PC-9 (cell line): ENCODE data around the gene BSND. TPM values are rescaled to one million over a fixed set of nuclear protein-coding genes. Genes with fewer than 3 reads are reported as not detected.
A peak's percentile ranks its signal among the peaks of the same experiment; 100 is the strongest.
"Not testable (repeated sequence)": the region's sequence is repeated elsewhere in the genome, so short reads cannot be mapped to it uniquely, and the experiment has no call there.

Experiments used
- BruUV-seq: library from RNA; stranded (reverse); fragments of 400-500 nt; replicated peaks from 2 replicates; lab custom pipeline; 2021; lab: Mats Ljungman, UMichigan
- CTCF ChIA-PET: fragments of 300-600 bp; sonication (Branson Sonifier 250); formaldehyde crosslinking; loops from one replicate; lab custom pipeline; 2022; ENCODE audit warnings: antibody characterized with exemption; lab: Charles Lee
- POLR2A ChIA-PET: fragments of 300-600 bp; sonication (Branson Sonifier 250); formaldehyde crosslinking; loops from one replicate; lab custom pipeline; 2022; ENCODE audit warnings: antibody characterized with exemption; ENCODE audit not compliant: unreplicated experiment; lab: Charles Lee
- DNase-seq, 2 experiments: peaks; one replicate each; pipeline versions ENCODE4 v3.0.0 to v3.0.0-alpha.2; 2015 to 2022; ENCODE audit warnings: mixed read lengths in 1 of 2
- H2AFZ ChIP-seq: fragments of 200-600 bp; sonication (generic); 2 replicates; pipeline ENCODE4 v1.8.1; 2017; ENCODE audit warnings: antibody characterized with exemption
- H3F3A ChIP-seq: fragments of 200-600 bp; sonication (generic); 2 replicates; pipeline ENCODE4 v1.8.1; 2017; ENCODE audit warnings: antibody characterized with exemption, mild to moderate bottlenecking, low read depth; ENCODE audit not compliant: insufficient read depth
- H3K27ac ChIP-seq: fragments of 200-600 bp; sonication (generic); 2 replicates; pipeline ENCODE4 v1.6.1; 2016; ENCODE audit warnings: mixed run types
- H3K27me3 ChIP-seq: fragments of 200-600 bp; sonication (generic); 2 replicates; pipeline ENCODE4 v1.6.1; 2016; ENCODE audit warnings: low read depth, mixed run types; ENCODE audit not compliant: insufficient read depth
- H3K36me3 ChIP-seq: fragments of 200-600 bp; sonication (generic); 2 replicates; pipeline ENCODE4 v1.6.1; 2016; ENCODE audit warnings: low read depth, mixed run types
- H3K4me1 ChIP-seq: fragments of 200-600 bp; sonication (generic); replicated peaks from 2 replicates; pipeline ENCODE4 v1.6.1; 2016; ENCODE audit warnings: mixed run types; ENCODE audit not compliant: insufficient read depth
- H3K4me2 ChIP-seq: fragments of 200-600 bp; sonication (generic); 2 replicates; pipeline ENCODE4 v1.6.1; 2017; ENCODE audit warnings: mixed run types
- H3K4me3 ChIP-seq: fragments of 200-600 bp; sonication (generic); 2 replicates; pipeline ENCODE4 v1.6.1; 2016; ENCODE audit warnings: mixed run types
- H3K79me2 ChIP-seq: fragments of 200-600 bp; sonication (generic); 2 replicates; pipeline ENCODE4 v1.6.1; 2017; ENCODE audit warnings: low read depth, mixed run types
- H3K9me2 ChIP-seq: fragments of 200-600 bp; sonication (generic); 2 replicates; pipeline ENCODE4 v1.8.1; 2017; ENCODE audit warnings: mild to moderate bottlenecking; ENCODE audit not compliant: insufficient read depth
- H3K9me3 ChIP-seq: fragments of 200-600 bp; sonication (generic); 2 replicates; pipeline ENCODE4 v1.8.1; 2016; ENCODE audit warnings: low read depth; ENCODE audit not compliant: insufficient read depth
- H4K20me1 ChIP-seq: fragments of 200-600 bp; sonication (generic); 2 replicates; pipeline ENCODE4 v1.8.1; 2017; ENCODE audit not compliant: insufficient read depth
- CTCF ChIP-seq: fragments of 200-600 bp; sonication (generic); conservative IDR thresholded peaks from 2 replicates; pipeline ENCODE4 v1.6.1; 2017; ENCODE audit warnings: mixed run types, antibody characterized with exemption, mild to moderate bottlenecking, moderate library complexity
- EZH2 ChIP-seq: fragments of 200-600 bp; sonication (generic); IDR thresholded peaks from 2 replicates; pipeline ENCODE4 v1.8.0; 2017; ENCODE audit warnings: antibody characterized with exemption, low read depth
- intact Hi-C: fragments of 100-400 bp; cut with micrococcal nuclease; formaldehyde crosslinking; loops from one replicate; pipeline ENCODE4 v1.10.0; 2022; ENCODE audit not compliant: unreplicated experiment
- total RNA-seq: library from RNA; stranded (reverse); gene quantifications from 2 replicates; pipeline ENCODE4 v1.2.3, GENCODE V29; 2021

BSND gene
- total RNA-seq, 1 experiment from 2014 or later, result 0.09 TPM

GRCh38 chr1:55018395-55018794 is 19.7 kb downstream of the BSND start:
- Histone ChIP-seq H3K36me3 (no peaks in the 10 kb centered on the region), H3K4me3 (no peak overlapping the region), H3K4me2 (no peak overlapping the region), H3K9me3 (no peaks in the 10 kb centered on the region), H3F3A (no peaks in the 10 kb centered on the region), H2AFZ (no peak overlapping the region), H3K79me2 (no peaks in the 10 kb centered on the region), H3K9me2 (no peaks in the 10 kb centered on the region), H3K27ac (no peak overlapping the region), H3K4me1 (no peaks in the 10 kb centered on the region), H4K20me1 (no peaks in the 10 kb centered on the region), H3K27me3 (peaks cover 13% of the 10 kb centered on the region; the same call in 1 of the 2 replicates)
- DNase-seq, result no peak
- intact Hi-C loops, result no loop called here
- CTCF ChIA-PET, result no interaction called here
- BruUV-seq, result no TSS peak
- TF ChIP-seq CTCF (no peak), EZH2 (no peak)
- POLR2A ChIA-PET, result no interaction called here

DNA sequence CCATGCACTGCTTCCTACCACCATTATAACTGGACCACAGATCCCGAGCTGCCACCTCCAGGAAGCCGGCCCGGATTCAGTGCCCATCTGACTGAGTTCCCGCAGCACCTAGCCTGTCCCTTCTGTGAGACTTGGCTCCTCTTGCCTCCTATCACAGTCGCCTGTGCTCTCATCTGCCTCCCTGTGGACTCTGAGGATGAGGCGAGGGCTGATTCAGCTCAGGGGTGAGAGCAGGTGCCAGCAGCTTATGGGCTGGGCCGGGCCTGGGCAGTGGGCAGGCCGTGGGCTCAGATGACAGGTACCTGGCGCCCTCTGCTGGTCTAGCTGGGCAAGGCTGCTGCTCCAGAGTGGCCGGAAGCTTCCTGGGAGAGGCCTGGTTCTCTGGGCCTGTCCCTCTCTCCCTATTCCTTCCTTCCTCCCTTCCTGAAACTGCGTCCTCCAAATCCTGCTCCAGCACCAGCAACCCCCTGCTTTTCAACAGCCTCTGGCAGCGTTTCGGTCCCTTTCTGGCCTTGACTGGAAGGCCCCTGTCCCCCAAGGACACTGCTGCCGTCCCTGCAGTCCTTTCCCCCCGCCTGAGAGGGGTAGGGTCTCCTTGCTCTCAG is 23.3 kb downstream of the BSND start:
- Histone ChIP-seq H3K4me1 (no peaks in the 10 kb centered on the region), H3K79me2 (no peaks in the 10 kb centered on the region), H3K36me3 (no peaks in the 10 kb centered on the region), H3K27me3 (no peaks in the 10 kb centered on the region), H3K9me3 (no peaks in the 10 kb centered on the region), H3K27ac (no peak overlapping the region), H2AFZ (peak overlapping the region; percentile 66; the same call in 1 of the 2 replicates), H3K4me2 (no peak overlapping the region), H3K9me2 (no peaks in the 10 kb centered on the region), H3K4me3 (no peak overlapping the region), H3F3A (no peaks in the 10 kb centered on the region), H4K20me1 (no peaks in the 10 kb centered on the region)
- POLR2A ChIA-PET, result interaction anchor here (0.5 kb wide), 2 partner anchors 71 to 390 kb away, joined by 4 read pairs; no protein-coding TSS in a partner anchor
- intact Hi-C loops, result loop anchor here (1.0 to 10.0 kb wide), 6 partner anchors 25 to 533 kb away; partner anchors contain the start of gene TTC22
- TF ChIP-seq EZH2, result no peak
- peak; percentile 93 for TF ChIP-seq CTCF
- BruUV-seq, result no TSS peak
- DNase-seq, result peak; percentile 82 to 92
- CTCF ChIA-PET, result interaction anchor here (0.5 to 2.4 kb wide), 21 partner anchors 10 to 900 kb away, joined by 3 to 31 read pairs (median 3); partner anchors contain the start of gene BSND

DNA sequence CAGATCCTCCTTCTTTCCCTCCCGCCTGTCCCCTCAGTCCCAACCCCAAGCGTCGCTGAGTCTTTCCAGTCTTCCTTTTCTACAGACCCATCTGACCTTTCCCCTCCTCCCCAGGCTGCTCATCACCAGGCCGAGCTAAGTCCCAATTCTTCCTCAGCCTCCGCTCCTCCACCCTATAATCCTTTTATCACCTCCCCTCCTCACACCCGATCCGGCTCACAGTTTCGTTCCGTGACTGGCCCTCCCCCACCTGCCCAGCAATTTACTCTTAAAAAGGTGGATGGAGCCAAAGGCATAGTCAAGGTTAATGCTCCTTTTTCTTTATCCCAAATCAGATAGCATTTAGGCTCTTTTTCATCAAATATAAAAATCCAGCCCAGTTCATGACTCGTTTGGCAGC is 25.4 kb downstream of the BSND start:
- H3F3A ChIP-seq, DNase-seq, H3K4me2 ChIP-seq, H3K27me3 ChIP-seq, POLR2A ChIA-PET, H3K79me2 ChIP-seq, H3K9me3 ChIP-seq, BruUV-seq, H4K20me1 ChIP-seq, H3K4me1 ChIP-seq, H2AFZ ChIP-seq, CTCF ChIA-PET, H3K9me2 ChIP-seq, H3K27ac ChIP-seq, H3K4me3 ChIP-seq, H3K36me3 ChIP-seq: not testable (repeated sequence)
- intact Hi-C loops, result loop anchor here (10.0 kb wide), 1 partner anchor 219 kb away; the partner anchor contains the start of gene TTC22

DNA sequence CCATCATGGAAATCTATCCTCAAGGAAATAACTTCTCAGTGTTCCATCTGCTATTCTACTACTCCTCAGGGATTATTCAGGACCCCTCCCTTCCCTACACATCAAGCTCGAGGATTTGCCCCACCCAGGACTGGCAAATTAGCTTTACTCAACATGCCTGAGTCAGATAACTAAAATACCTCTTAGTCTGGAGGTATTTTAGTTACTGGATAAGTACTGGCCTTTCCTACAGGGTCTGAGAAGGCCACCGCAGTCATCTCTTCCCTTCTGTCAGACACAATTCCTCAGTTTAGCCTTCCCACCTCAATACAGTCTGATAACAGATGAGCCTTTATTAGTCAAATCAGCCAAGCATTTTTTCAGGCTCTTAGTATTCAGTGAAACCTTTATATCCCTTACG is 27.9 kb downstream of the BSND start:
- H3K36me3 ChIP-seq, H3K27ac ChIP-seq, H3K27me3 ChIP-seq, H4K20me1 ChIP-seq, H3K4me3 ChIP-seq, H3K79me2 ChIP-seq, H3K4me1 ChIP-seq, H3K9me3 ChIP-seq, POLR2A ChIA-PET, CTCF ChIA-PET, DNase-seq, H3F3A ChIP-seq, H3K9me2 ChIP-seq, BruUV-seq, H2AFZ ChIP-seq, H3K4me2 ChIP-seq: not testable (repeated sequence)
- intact Hi-C loops, result loop anchor here (10.0 kb wide), 1 partner anchor 222 kb away; the partner anchor contains the start of gene TTC22

- H3K9me2 ChIP-seq, H3K27ac ChIP-seq, CTCF ChIA-PET, H3K27me3 ChIP-seq, H3K4me2 ChIP-seq, POLR2A ChIA-PET, intact Hi-C loops, DNase-seq, H3K79me2 ChIP-seq, H3K36me3 ChIP-seq, H3K4me3 ChIP-seq, H3K9me3 ChIP-seq, H3F3A ChIP-seq, H3K4me1 ChIP-seq, BruUV-seq, H4K20me1 ChIP-seq, H2AFZ ChIP-seq: not testable (repeated sequence)
Observed at GRCh38 chr1:55031098-55031497, 32.4 kb downstream of the BSND start.
